ENCODE results near the gene MICAL1. TPM values are rescaled to one million over a fixed set of nuclear protein-coding genes. Genes with fewer than 3 reads are reported as not detected.
A peak's percentile ranks its signal among the peaks of the same experiment; 100 is the strongest.

MICAL1 gene
- total RNA-seq, 3 donors from 2014 or later, result 23.6 to 29.8 (median 25.5) TPM

GRCh38 chr6:109480993-109481480 is 25.5 kb upstream of the MICAL1 start:
- TF ChIP-seq, protein P1, sequence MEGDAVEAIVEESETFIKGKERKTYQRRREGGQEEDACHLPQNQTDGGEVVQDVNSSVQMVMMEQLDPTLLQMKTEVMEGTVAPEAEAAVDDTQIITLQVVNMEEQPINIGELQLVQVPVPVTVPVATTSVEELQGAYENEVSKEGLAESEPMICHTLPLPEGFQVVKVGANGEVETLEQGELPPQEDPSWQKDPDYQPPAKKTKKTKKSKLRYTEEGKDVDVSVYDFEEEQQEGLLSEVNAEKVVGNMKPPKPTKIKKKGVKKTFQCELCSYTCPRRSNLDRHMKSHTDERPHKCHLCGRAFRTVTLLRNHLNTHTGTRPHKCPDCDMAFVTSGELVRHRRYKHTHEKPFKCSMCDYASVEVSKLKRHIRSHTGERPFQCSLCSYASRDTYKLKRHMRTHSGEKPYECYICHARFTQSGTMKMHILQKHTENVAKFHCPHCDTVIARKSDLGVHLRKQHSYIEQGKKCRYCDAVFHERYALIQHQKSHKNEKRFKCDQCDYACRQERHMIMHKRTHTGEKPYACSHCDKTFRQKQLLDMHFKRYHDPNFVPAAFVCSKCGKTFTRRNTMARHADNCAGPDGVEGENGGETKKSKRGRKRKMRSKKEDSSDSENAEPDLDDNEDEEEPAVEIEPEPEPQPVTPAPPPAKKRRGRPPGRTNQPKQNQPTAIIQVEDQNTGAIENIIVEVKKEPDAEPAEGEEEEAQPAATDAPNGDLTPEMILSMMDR (IDR thresholded peaks at IDR 0.05), result no peak
- TF ChIP-seq POLR2A (IDR thresholded peaks at IDR 0.05) (no peak), POLR2AphosphoS5 (IDR thresholded peaks at IDR 0.05) (no peak)
- peak overlapping the region in 1 of 3 donors; percentile 24 for H3K4me3 ChIP-seq
- H3K9me3 ChIP-seq, result no peaks in the 10 kb centered on the region
- intact Hi-C loops (cut with DNase I; ENCODE audit: low total_unique reads), result no loop called here
- H3K4me1 ChIP-seq, result peaks cover 0 to 11% of the 10 kb centered on the region in 2 donors
- H3K36me3 ChIP-seq, result peaks cover under 1% of the 10 kb centered on the region
- no peak for DNase-seq (ENCODE audit: low spot score in 2 of 2)
- no peak overlapping the region for H3K27ac ChIP-seq
- no peaks in the 10 kb centered on the region for H3K27me3 ChIP-seq

DNA sequence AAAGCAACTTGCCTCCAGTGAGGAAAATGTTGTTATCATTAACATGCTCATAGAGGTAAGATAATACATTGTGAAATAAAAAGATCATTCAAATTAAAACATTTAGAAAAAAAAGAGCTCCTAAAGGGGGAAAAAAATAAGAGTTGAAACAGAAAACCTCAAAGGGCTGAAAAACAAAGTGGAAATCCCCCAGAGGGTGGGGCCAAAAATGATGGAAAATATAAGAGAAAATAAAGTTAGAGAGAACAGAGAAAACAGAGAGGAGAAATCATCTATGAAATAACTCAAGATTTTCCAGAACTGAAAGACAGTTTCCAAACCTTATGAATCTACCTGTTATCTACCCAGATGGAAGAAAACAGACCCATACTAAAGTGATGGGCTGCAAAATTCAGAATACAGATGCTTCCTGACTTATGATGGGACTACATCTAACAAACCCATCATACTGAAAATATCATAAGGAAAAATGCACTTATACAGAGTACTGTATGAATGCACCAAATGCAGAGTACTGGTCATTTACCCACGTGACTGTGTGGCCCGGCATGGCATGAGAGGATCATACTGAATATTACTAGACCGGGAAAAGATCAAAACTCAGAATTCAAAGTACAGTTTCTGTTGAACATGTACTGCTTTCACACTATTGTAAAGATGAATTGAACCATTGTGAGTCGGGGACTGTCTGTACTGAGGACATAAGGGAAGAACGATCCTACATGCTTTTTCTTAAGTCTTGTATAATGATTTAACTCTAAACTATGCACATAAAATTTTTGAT is 23.5 kb upstream of the MICAL1 start:
- DNase-seq (ENCODE audit: low spot score in 2 of 2), result no peak
- H3K9me3 ChIP-seq, result no peaks in the 10 kb centered on the region
- H3K36me3 ChIP-seq, result peaks cover 11% of the 10 kb centered on the region
- no peaks in the 10 kb centered on the region for H3K27me3 ChIP-seq
- no peak overlapping the region for H3K4me3 ChIP-seq
- H3K27ac ChIP-seq, result no peak overlapping the region
- TF ChIP-seq, protein P1 (IDR thresholded peaks at IDR 0.05), result no peak
- TF ChIP-seq POLR2A (IDR thresholded peaks at IDR 0.05) (no peak), POLR2AphosphoS5 (IDR thresholded peaks at IDR 0.05) (no peak)
- intact Hi-C loops (cut with DNase I; ENCODE audit: low total_unique reads), result no loop called here
- H3K4me1 ChIP-seq, result peaks cover 0 to 11% of the 10 kb centered on the region in 2 donors

DNA sequence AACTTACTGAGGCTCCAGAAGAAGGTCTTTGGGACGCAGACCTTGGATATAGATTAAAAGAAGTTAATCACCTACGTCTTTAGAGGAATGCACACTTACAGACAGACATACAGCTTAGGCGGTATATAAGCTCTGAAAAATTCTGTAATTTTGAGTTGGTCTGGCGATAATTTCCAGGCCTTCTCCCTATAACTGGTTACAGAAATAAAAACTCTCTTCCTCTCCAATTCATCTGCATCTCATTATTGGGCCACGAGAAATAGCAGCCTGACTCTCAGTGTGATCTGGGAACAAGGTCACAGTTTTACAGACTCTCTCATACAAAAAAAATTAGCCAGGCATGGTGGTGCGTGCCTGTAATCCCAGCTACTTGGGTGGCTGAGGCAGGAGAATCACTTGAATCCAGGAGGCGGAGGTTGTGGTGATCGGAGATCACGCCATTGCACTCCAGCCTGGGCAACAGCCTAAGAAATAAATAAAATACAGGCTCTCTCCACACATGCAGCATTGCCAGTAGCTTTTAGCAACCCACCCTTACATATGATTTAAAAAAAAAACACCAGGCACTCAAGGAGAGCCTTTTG is 22.7 kb upstream of the MICAL1 start:
- no peaks in the 10 kb centered on the region for H3K9me3 ChIP-seq
- no peaks in the 10 kb centered on the region for H3K27me3 ChIP-seq
- no peak for DNase-seq (ENCODE audit: low spot score in 2 of 2)
- peak overlapping the region in 1 of 2 donors; percentile 52 for H3K27ac ChIP-seq
- H3K4me1 ChIP-seq, result peaks cover 0 to 11% of the 10 kb centered on the region in 2 donors
- peaks cover 11% of the 10 kb centered on the region for H3K36me3 ChIP-seq
- TF ChIP-seq POLR2A (IDR thresholded peaks at IDR 0.05) (no peak), POLR2AphosphoS5 (IDR thresholded peaks at IDR 0.05) (no peak)
- TF ChIP-seq, protein P1 (IDR thresholded peaks at IDR 0.05), result no peak
- H3K4me3 ChIP-seq, result no peak overlapping the region
- intact Hi-C loops (cut with DNase I; ENCODE audit: low total_unique reads), result no loop called here

DNA sequence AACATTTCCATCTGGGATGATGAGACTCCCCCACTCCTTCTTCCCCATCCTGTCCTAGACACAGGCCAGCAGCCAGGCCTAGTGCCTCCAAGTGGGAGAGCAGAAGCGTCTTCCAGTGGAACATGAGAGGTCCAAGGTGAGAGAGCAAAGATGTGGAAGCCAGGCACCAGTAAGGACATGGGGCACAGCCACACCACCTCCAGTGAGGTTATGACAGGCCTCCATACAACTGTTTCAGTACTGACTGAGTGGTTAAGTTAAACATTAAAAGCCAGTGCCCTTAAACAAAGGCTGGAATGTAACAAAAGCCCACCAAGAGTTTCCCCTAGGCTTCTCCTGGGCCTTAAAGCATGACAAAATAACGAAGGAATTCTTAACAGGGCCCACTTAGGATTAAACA is 22.2 kb upstream of the MICAL1 start:
- H3K9me3 ChIP-seq, result no peaks in the 10 kb centered on the region
- TF ChIP-seq POLR2AphosphoS5 (IDR thresholded peaks at IDR 0.05) (no peak), POLR2A (IDR thresholded peaks at IDR 0.05) (no peak)
- TF ChIP-seq, protein P1 (IDR thresholded peaks at IDR 0.05), result no peak
- peaks cover 11% of the 10 kb centered on the region for H3K36me3 ChIP-seq
- no peak overlapping the region for H3K4me3 ChIP-seq
- H3K27me3 ChIP-seq, result no peaks in the 10 kb centered on the region
- intact Hi-C loops (cut with DNase I; ENCODE audit: low total_unique reads), result no loop called here
- H3K27ac ChIP-seq, result peak overlapping the region in 1 of 2 donors; percentile 52
- H3K4me1 ChIP-seq, result peaks cover 0 to 11% of the 10 kb centered on the region in 2 donors
- DNase-seq (ENCODE audit: low spot score in 2 of 2), result no peak

- no peak for DNase-seq (ENCODE audit: low spot score in 2 of 2)
Observed at GRCh38 chr6:109477184-109477583, 21.6 kb upstream of the MICAL1 start.

More at GRCh38 chr6:109477184-109477583, 21.6 kb upstream of the MICAL1 start:
- no peak for TF ChIP-seq POLR2A (IDR thresholded peaks at IDR 0.05)
- TF ChIP-seq, protein P1 (IDR thresholded peaks at IDR 0.05), result no peak
- intact Hi-C loops (cut with DNase I; ENCODE audit: low total_unique reads), result no loop called here
- Histone ChIP-seq H3K36me3 (peaks cover 11% of the 10 kb centered on the region), H3K27ac (peak overlapping the region in 1 of 2 donors; percentile 52), H3K27me3 (no peaks in the 10 kb centered on the region), H3K4me3 (no peak overlapping the region), H3K4me1 (peaks cover 0 to 11% of the 10 kb centered on the region in 2 donors), H3K9me3 (no peaks in the 10 kb centered on the region)

Measured in breast epithelium (tissue), 4 donors.